Central memory CD8-positive, alpha-beta T cell (primary cell): ENCODE results near the gene TRAPPC11.
"Not testable (repeated sequence)": the region's sequence is repeated elsewhere in the genome, so short reads cannot be mapped to it uniquely, and the experiment has no call there.

Experiments used
- ATAC-seq: fragments of 150-1000 bp; cut with Tn5 transposase; replicated peaks from 2 replicates; pipeline ENCODE4 v1.10.0; 2022; ENCODE audit warnings: mild to moderate bottlenecking, moderate FRiP score, moderate number of reproducible peaks; ENCODE audit not compliant: poor library complexity, severe bottlenecking; ENCODE audit errors: extremely low read depth
- DNase-seq, 2 donors: peaks; one replicate each; pipeline ENCODE4 v3.0.0; 2021; ENCODE audit warnings: low spot score in 2 of 2
- H3K27ac Mint-ChIP-seq: one replicate; pipeline ENCODE4 v1.8.0; 2022; ENCODE audit warnings: low read depth, mild to moderate bottlenecking, moderate library complexity, mixed read lengths
- H3K27me3 Mint-ChIP-seq: one replicate; pipeline ENCODE4 v1.8.0; 2022; ENCODE audit warnings: mixed read lengths
- H3K36me3 Mint-ChIP-seq: one replicate; pipeline ENCODE4 v1.8.0; 2022; ENCODE audit warnings: mild to moderate bottlenecking, moderate library complexity, mixed read lengths; ENCODE audit not compliant: insufficient read depth
- H3K4me1 Mint-ChIP-seq: one replicate; pipeline ENCODE4 v1.8.0; 2022; ENCODE audit warnings: mixed read lengths
- H3K4me3 Mint-ChIP-seq: one replicate; pipeline ENCODE4 v1.8.0; 2022; ENCODE audit warnings: mild to moderate bottlenecking, moderate library complexity, mixed read lengths
- H3K9me3 Mint-ChIP-seq: one replicate; pipeline ENCODE4 v1.8.0; 2022; ENCODE audit warnings: mixed read lengths

TRAPPC11 gene

GRCh38 chr4:183700407-183700806, 41.3 kb downstream of the TRAPPC11 start:
- Mint-ChIP-seq H3K4me1 (no peaks in the 10 kb centered on the region), H3K36me3 (peaks cover 61% of the 10 kb centered on the region), H3K27me3 (no peaks in the 10 kb centered on the region), H3K4me3 (no peak overlapping the region), H3K27ac (no peak overlapping the region), H3K9me3 (no peaks in the 10 kb centered on the region)
- ATAC-seq, result no peak
- DNase-seq, result no peak

GRCh38 chr4:183702492-183702891, 43.4 kb downstream of the TRAPPC11 start:
- H3K9me3 Mint-ChIP-seq, result no peaks in the 10 kb centered on the region
- ATAC-seq, result no peak

GRCh38 chr4:183714626-183715025, 55.5 kb downstream of the TRAPPC11 start:
- ATAC-seq (no peak), DNase-seq (no peak)
- Mint-ChIP-seq H3K4me3 (no peak overlapping the region), H3K9me3 (no peaks in the 10 kb centered on the region), H3K27ac (no peak overlapping the region), H3K36me3 (peaks cover 21% of the 10 kb centered on the region), H3K4me1 (no peaks in the 10 kb centered on the region), H3K27me3 (no peaks in the 10 kb centered on the region)

More at GRCh38 chr4:183702492-183702891, 43.4 kb downstream of the TRAPPC11 start:
- Mint-ChIP-seq H3K27me3 (no peaks in the 10 kb centered on the region), H3K27ac (peak overlapping the region; percentile 62), H3K36me3 (peaks cover 59% of the 10 kb centered on the region), H3K4me1 (no peaks in the 10 kb centered on the region), H3K4me3 (no peak overlapping the region)
- DNase-seq, result no peak

GRCh38 chr4:183716302-183716701, 57.2 kb downstream of the TRAPPC11 start:
- Mint-ChIP-seq H3K36me3 (peaks cover 12% of the 10 kb centered on the region), H3K4me1 (peaks cover 2% of the 10 kb centered on the region), H3K9me3 (no peaks in the 10 kb centered on the region), H3K27me3 (no peaks in the 10 kb centered on the region), H3K27ac (no peak overlapping the region), H3K4me3 (no peak overlapping the region)
- no peak for DNase-seq
- ATAC-seq, result no peak

GRCh38 chr4:183718876-183719275, 59.8 kb downstream of the TRAPPC11 start:
- no peaks in the 10 kb centered on the region for H3K27me3 Mint-ChIP-seq
- H3K27ac Mint-ChIP-seq, result no peak overlapping the region
- ATAC-seq (no peak), DNase-seq (no peak)
- H3K4me3 Mint-ChIP-seq, result no peak overlapping the region
- peaks cover 8% of the 10 kb centered on the region for H3K36me3 Mint-ChIP-seq
- peaks cover 13% of the 10 kb centered on the region for H3K4me1 Mint-ChIP-seq
- no peaks in the 10 kb centered on the region for H3K9me3 Mint-ChIP-seq

GRCh38 chr4:183721207-183722081, 62.4 kb downstream of the TRAPPC11 start:
- Mint-ChIP-seq H3K27me3 (no peaks in the 10 kb centered on the region), H3K4me1 (peaks cover 13% of the 10 kb centered on the region), H3K9me3 (no peaks in the 10 kb centered on the region), H3K27ac (peak overlapping the region; percentile 88), H3K4me3 (peak overlapping the region; percentile 91), H3K36me3 (peaks cover 5% of the 10 kb centered on the region)
- ATAC-seq, result peak; percentile 34
- DNase-seq, result peak in 1 of 2 donors; percentile 20

GRCh38 chr4:183722731-183723560, 63.9 kb downstream of the TRAPPC11 start:
- H3K9me3 Mint-ChIP-seq, result no peaks in the 10 kb centered on the region
- H3K36me3 Mint-ChIP-seq, result peaks cover 5% of the 10 kb centered on the region
- H3K4me1 Mint-ChIP-seq, result peaks cover 13% of the 10 kb centered on the region
- H3K4me3 Mint-ChIP-seq, result peak overlapping the region; percentile 91
- H3K27me3 Mint-ChIP-seq, result no peaks in the 10 kb centered on the region
- DNase-seq (peak; percentile 26 to 40), ATAC-seq (peak; percentile 59)
- H3K27ac Mint-ChIP-seq, result peak overlapping the region; percentile 88

GRCh38 chr4:183723561-183724228, 64.6 kb downstream of the TRAPPC11 start:
- no peak for ATAC-seq
- peak overlapping the region; percentile 88 for H3K27ac Mint-ChIP-seq
- H3K27me3 Mint-ChIP-seq, result no peaks in the 10 kb centered on the region
- H3K4me1 Mint-ChIP-seq, result peaks cover 13% of the 10 kb centered on the region
- peaks cover 5% of the 10 kb centered on the region for H3K36me3 Mint-ChIP-seq
- H3K9me3 Mint-ChIP-seq, result no peaks in the 10 kb centered on the region
- peak overlapping the region; percentile 91 for H3K4me3 Mint-ChIP-seq
- no peak for DNase-seq

- H3K27ac Mint-ChIP-seq, H3K27me3 Mint-ChIP-seq: not testable (repeated sequence)
These were observed 66.5 kb downstream of the TRAPPC11 start for GRCh38 chr4:183725585-183725984.

GRCh38 chr4:183727482-183727881, 68.4 kb downstream of the TRAPPC11 start:
- no peaks in the 10 kb centered on the region for H3K27me3 Mint-ChIP-seq
- H3K9me3 Mint-ChIP-seq, result no peaks in the 10 kb centered on the region
- DNase-seq (no peak), ATAC-seq (no peak)
- peaks cover 5% of the 10 kb centered on the region for H3K36me3 Mint-ChIP-seq
- H3K4me1 Mint-ChIP-seq, result peaks cover 7% of the 10 kb centered on the region
- H3K27ac Mint-ChIP-seq, result no peak overlapping the region
- H3K4me3 Mint-ChIP-seq, result no peak overlapping the region

More at GRCh38 chr4:183725585-183725984, 66.5 kb downstream of the TRAPPC11 start:
- H3K4me3 Mint-ChIP-seq, ATAC-seq, H3K9me3 Mint-ChIP-seq, H3K36me3 Mint-ChIP-seq, DNase-seq: not testable (repeated sequence)
- H3K4me1 Mint-ChIP-seq, result peaks cover 13% of the 10 kb centered on the region

GRCh38 chr4:183728223-183729068, 69.4 kb downstream of the TRAPPC11 start:
- no peak for DNase-seq
- Mint-ChIP-seq H3K9me3 (no peaks in the 10 kb centered on the region), H3K27ac (no peak overlapping the region), H3K36me3 (peaks cover under 1% of the 10 kb centered on the region), H3K4me3 (no peak overlapping the region), H3K27me3 (no peaks in the 10 kb centered on the region), H3K4me1 (peaks cover 3% of the 10 kb centered on the region)
- no peak for ATAC-seq

GRCh38 chr4:183729069-183729406, 69.9 kb downstream of the TRAPPC11 start:
- Mint-ChIP-seq H3K27me3 (no peaks in the 10 kb centered on the region), H3K27ac (no peak overlapping the region), H3K4me3 (no peak overlapping the region), H3K9me3 (no peaks in the 10 kb centered on the region), H3K36me3 (no peaks in the 10 kb centered on the region), H3K4me1 (no peaks in the 10 kb centered on the region)
- no peak for ATAC-seq
- no peak for DNase-seq
